ENCODE measurements around the gene LITAFD. TPM values are rescaled to one million over a fixed set of nuclear protein-coding genes. Genes with fewer than 3 reads are reported as not detected.
A peak's percentile ranks its signal among the peaks of the same experiment; 100 is the strongest.

The LITAFD gene
- total RNA-seq, 2 donors from 2014 or later = not detected

GRCh38 chr16:8889893-8890548, 7.9 kb downstream of the LITAFD start:
- Mint-ChIP-seq H3K9me3 (no peaks in the 10 kb centered on the region), H3K27ac (peak overlapping the region; percentile 97), H3K27me3 (no peaks in the 10 kb centered on the region), H3K4me1 (peaks cover 21% of the 10 kb centered on the region), H3K36me3 (ENCODE audit: low read depth) (peaks cover 58% of the 10 kb centered on the region), H3K4me3 (peak overlapping the region; percentile 80)
- ATAC-seq (replicated peaks) = no peak

- ATAC-seq (replicated peaks) = no peak
- Mint-ChIP-seq H3K4me3 (peak overlapping the region; percentile 80), H3K36me3 (ENCODE audit: low read depth) (peaks cover 63% of the 10 kb centered on the region), H3K4me1 (peaks cover 18% of the 10 kb centered on the region), H3K27ac (peak overlapping the region; percentile 97), H3K9me3 (no peaks in the 10 kb centered on the region), H3K27me3 (no peaks in the 10 kb centered on the region)
Observed at GRCh38 chr16:8890549-8890921, 8.4 kb downstream of the LITAFD start.

DNA sequence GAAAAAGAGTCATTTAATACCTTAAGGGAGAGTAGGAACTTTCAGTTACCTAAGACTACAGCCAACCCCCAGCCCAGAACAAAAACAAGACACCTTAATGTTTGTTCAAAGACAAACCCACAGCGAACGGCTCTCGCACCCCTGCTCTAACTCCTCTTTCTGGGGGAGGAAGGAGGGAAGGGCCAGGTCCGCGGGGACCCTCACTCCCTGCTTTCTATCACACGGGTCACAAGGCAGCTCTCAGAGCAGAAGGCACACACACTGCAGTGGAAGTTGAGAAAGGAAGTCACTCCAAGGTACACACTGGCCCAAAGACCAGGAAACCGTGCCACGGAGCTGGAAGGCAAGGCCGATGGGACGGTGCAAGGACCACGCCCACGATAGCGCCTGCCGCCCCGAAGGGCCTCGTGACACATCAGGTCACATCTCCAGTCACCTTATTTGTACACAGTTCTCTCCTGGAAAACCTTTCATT, 10.0 kb downstream of the LITAFD start:
- peak overlapping the region; percentile 80 for H3K4me3 Mint-ChIP-seq
- peak; percentile 52 for ATAC-seq (replicated peaks)

DNA sequence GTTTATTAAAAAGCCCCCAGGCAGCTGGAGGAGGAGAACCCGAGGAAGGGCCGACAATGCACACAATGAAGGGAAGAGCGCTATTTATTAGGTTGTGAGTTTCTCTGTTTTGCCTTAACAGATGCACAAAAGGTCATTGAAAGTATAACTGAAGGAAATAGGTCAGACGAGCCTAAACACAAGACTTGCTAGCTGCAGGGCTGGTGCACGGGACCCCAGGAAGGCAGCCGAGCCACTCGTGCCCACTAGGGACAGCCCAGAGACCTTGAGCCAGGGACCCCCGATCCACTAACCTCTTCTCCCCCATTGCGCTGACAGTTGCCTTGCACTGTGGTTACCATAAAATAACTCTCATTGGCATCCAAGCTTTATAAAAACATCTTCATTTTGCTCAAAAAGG, 11.3 kb downstream of the LITAFD start:
- Mint-ChIP-seq H3K27ac (peak overlapping the region; percentile 97), H3K4me1 (peaks cover 8% of the 10 kb centered on the region), H3K36me3 (ENCODE audit: low read depth) (peaks cover 86% of the 10 kb centered on the region), H3K9me3 (no peaks in the 10 kb centered on the region), H3K4me3 (peak overlapping the region; percentile 80), H3K27me3 (no peaks in the 10 kb centered on the region)
- ATAC-seq (replicated peaks) = no peak

More for the DNA sequence above, 10.0 kb downstream of the LITAFD start:
- peaks cover 76% of the 10 kb centered on the region for H3K36me3 Mint-ChIP-seq (ENCODE audit: low read depth)
- H3K27me3 Mint-ChIP-seq = no peaks in the 10 kb centered on the region
- H3K4me1 Mint-ChIP-seq = peaks cover 12% of the 10 kb centered on the region
- no peaks in the 10 kb centered on the region for H3K9me3 Mint-ChIP-seq
- peak overlapping the region; percentile 97 for H3K27ac Mint-ChIP-seq

DNA sequence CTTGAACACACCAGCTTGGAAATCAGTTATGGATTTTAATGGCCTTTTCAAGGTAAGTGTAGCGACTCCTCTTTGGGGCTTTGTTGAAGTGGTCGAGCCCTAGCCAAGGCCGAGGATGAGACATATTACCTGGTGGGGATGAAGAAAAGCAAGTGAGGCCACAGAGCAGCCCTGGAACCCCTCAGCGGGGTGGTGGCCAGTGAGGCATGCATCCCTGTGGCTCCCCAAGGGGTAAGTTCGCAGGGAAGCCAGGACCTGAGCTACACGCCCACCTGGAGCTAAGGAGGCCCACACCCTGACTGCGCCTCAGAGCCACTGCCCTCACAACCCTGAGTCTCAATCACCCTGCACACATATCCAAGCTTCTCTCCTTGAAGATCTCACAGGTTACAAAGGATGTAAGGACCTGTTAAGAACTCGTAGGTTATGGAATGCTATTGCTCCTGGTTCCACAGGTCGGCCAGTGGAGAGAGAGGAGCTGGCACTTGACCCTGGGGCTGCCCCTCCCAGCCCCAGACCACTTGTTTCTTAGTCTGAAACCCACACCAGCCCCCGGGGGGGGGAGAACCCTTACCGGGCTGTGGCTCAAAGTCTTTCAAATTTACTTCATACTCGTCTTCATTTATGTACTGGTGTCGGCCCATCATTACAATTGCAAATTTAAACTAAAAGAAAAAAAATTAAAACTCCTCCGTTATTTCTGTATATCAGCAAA, 12.0 kb downstream of the LITAFD start:
- H3K9me3 Mint-ChIP-seq = no peaks in the 10 kb centered on the region
- H3K36me3 Mint-ChIP-seq (ENCODE audit: low read depth) = peaks cover 93% of the 10 kb centered on the region
- H3K27ac Mint-ChIP-seq = peak overlapping the region; percentile 97
- no peak overlapping the region for H3K4me3 Mint-ChIP-seq
- no peaks in the 10 kb centered on the region for H3K27me3 Mint-ChIP-seq
- no peak for ATAC-seq (replicated peaks)
- peaks cover 8% of the 10 kb centered on the region for H3K4me1 Mint-ChIP-seq

DNA sequence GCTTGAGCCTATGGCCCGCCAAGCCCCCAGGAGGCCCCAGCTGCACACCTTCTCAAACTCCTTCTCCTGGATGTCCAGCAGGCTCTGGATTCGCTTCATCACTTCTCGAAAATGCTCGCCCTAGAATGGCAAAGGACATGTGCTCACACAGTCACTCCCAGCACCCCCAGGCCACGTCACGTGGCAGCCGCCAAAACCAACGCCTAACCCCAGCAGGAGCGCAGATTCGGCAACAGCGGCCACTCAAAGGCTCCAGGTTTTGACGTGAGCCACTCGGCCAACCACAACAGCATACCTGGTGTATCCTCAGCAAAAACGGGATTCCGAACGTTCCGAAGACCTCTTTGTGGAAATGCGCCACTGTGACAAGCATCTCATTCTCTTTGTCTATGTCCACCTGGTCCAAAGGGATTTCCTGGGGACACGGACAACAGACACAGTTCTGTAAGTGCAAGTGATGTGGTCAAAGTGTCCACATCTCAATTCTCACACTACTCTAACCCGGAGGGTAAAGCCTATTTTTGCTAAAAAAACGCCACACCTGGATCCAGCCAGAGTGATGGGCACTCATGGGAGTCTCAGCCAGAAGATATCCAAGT, 12.7 kb downstream of the LITAFD start:
- Mint-ChIP-seq H3K36me3 (ENCODE audit: low read depth) (peaks cover 100% of the 10 kb centered on the region), H3K27me3 (no peaks in the 10 kb centered on the region), H3K27ac (no peak overlapping the region), H3K9me3 (no peaks in the 10 kb centered on the region), H3K4me3 (no peak overlapping the region), H3K4me1 (peaks cover 8% of the 10 kb centered on the region)
- ATAC-seq (replicated peaks) = no peak

GRCh38 chr16:8898660-8899318, 16.6 kb downstream of the LITAFD start:
- Mint-ChIP-seq H3K27me3 (no peaks in the 10 kb centered on the region), H3K4me1 (no peaks in the 10 kb centered on the region), H3K9me3 (no peaks in the 10 kb centered on the region), H3K27ac (peak overlapping the region; percentile 25), H3K4me3 (no peak overlapping the region), H3K36me3 (ENCODE audit: low read depth) (peaks cover 100% of the 10 kb centered on the region)
- ATAC-seq (replicated peaks) = no peak

DNA sequence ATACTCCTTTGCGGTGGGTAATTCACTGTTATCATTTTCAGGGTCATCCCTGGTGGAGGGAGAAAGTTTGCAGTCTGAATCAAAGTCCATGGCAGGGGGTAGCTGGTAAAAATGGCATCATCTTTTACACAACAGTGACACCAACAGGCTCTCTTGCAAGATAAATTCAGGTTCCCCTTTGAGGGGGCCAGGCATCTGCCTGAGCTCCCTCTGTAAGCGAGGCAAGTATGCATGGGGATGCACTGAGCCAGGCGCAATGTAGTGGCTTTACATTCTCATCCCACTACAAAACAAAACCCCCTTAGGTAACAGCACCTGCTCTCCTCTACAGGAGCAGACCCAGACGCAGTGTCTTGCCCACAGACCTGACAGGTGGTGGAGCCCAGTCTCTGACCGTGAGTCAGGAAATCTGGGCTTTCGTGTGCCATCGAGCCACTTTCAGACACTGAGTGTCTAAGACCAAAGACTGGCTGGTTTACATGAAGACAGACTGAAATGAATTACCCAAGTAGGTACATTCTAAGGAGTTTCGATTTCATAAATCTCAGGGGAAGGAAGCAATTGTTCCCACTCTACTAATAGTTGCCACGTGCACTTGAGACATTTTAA, 17.7 kb downstream of the LITAFD start:
- Mint-ChIP-seq H3K4me3 (no peak overlapping the region), H3K9me3 (no peaks in the 10 kb centered on the region), H3K27ac (peak overlapping the region; percentile 36), H3K4me1 (no peaks in the 10 kb centered on the region), H3K36me3 (ENCODE audit: low read depth) (peaks cover 99% of the 10 kb centered on the region), H3K27me3 (no peaks in the 10 kb centered on the region)
- ATAC-seq (replicated peaks) = no peak

GRCh38 chr16:8900343-8900742, 18.2 kb downstream of the LITAFD start:
- H3K27ac Mint-ChIP-seq = peak overlapping the region; percentile 41
- H3K4me3 Mint-ChIP-seq = no peak overlapping the region
- peaks cover 99% of the 10 kb centered on the region for H3K36me3 Mint-ChIP-seq (ENCODE audit: low read depth)
- ATAC-seq (replicated peaks) = no peak
- no peaks in the 10 kb centered on the region for H3K9me3 Mint-ChIP-seq
- no peaks in the 10 kb centered on the region for H3K4me1 Mint-ChIP-seq
- no peaks in the 10 kb centered on the region for H3K27me3 Mint-ChIP-seq

GRCh38 chr16:8901320-8901861, 19.2 kb downstream of the LITAFD start:
- no peak for ATAC-seq (replicated peaks)
- H3K4me1 Mint-ChIP-seq = no peaks in the 10 kb centered on the region
- H3K27ac Mint-ChIP-seq = no peak overlapping the region
- H3K36me3 Mint-ChIP-seq (ENCODE audit: low read depth) = peaks cover 99% of the 10 kb centered on the region
- no peaks in the 10 kb centered on the region for H3K27me3 Mint-ChIP-seq
- H3K9me3 Mint-ChIP-seq = no peaks in the 10 kb centered on the region
- H3K4me3 Mint-ChIP-seq = no peak overlapping the region

GRCh38 chr16:8903004-8903403, 20.9 kb downstream of the LITAFD start:
- Mint-ChIP-seq H3K36me3 (ENCODE audit: low read depth) (peaks cover 99% of the 10 kb centered on the region), H3K27me3 (no peaks in the 10 kb centered on the region)

GRCh38 chr16:8904018-8904430, 21.9 kb downstream of the LITAFD start:
- H3K4me3 Mint-ChIP-seq = no peak overlapping the region
- no peak for ATAC-seq (replicated peaks)
- no peaks in the 10 kb centered on the region for H3K27me3 Mint-ChIP-seq
- peaks cover 9% of the 10 kb centered on the region for H3K4me1 Mint-ChIP-seq
- H3K27ac Mint-ChIP-seq = no peak overlapping the region
- H3K36me3 Mint-ChIP-seq (ENCODE audit: low read depth) = peaks cover 99% of the 10 kb centered on the region
- H3K9me3 Mint-ChIP-seq = no peaks in the 10 kb centered on the region

More at GRCh38 chr16:8903004-8903403, 20.9 kb downstream of the LITAFD start:
- no peaks in the 10 kb centered on the region for H3K4me1 Mint-ChIP-seq
- ATAC-seq (replicated peaks) = no peak
- H3K9me3 Mint-ChIP-seq = no peaks in the 10 kb centered on the region
- H3K27ac Mint-ChIP-seq = no peak overlapping the region
- no peak overlapping the region for H3K4me3 Mint-ChIP-seq

DNA sequence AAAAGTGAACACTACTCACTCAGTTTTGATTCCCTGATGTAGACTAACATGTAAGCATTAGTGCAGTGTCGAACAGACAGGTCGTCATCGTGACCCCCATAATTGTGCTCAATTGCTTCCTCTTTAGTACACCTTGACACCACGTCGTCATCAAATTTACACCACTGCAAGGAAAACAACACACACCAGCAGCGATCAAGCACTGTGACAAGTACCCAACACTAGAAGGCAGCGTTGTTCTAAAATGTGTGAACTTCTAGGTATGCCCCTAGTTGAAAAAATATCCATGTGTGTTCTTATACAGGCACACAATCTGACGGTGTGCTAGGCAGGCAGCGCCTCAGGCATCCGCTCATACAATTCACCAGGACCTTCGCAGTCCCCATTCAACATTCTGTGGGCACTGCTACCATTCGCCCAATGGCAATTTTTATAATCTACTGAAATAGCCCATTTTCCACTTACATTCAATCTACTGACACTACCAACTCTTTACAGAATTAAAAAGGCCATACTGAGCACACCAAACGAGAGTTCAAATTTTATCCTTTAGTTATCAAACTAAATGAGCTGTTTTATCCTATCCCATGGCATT, 23.1 kb downstream of the LITAFD start:
- Mint-ChIP-seq H3K4me3 (no peak overlapping the region), H3K27ac (no peak overlapping the region), H3K9me3 (no peaks in the 10 kb centered on the region), H3K36me3 (ENCODE audit: low read depth) (peaks cover 99% of the 10 kb centered on the region), H3K4me1 (peaks cover 13% of the 10 kb centered on the region), H3K27me3 (no peaks in the 10 kb centered on the region)
- ATAC-seq (replicated peaks) = peak; percentile 68
